OCI-M2 (cell line): ENCODE measurements around the gene CCL19.

Source experiments
- DNase-seq: peaks from one replicate; lab custom pipeline; 2025; ENCODE audit not compliant: unreplicated experiment; lab: John Stamatoyannopoulos, UW

Gene CCL19

GRCh38 chr9:34642679-34643078 lies 48.4 kb downstream of the CCL19 start:
- DNase-seq = no peak
